GM10847 (cell line): ENCODE data around the gene GSE1.

Experiments
- POLR2A ChIP-seq: IDR thresholded peaks from 2 replicates; pipeline ENCODE4 v1.6.1; 2011; ENCODE audit not compliant: insufficient read length; ENCODE audit errors: extremely low read depth

GSE1 gene

DNA sequence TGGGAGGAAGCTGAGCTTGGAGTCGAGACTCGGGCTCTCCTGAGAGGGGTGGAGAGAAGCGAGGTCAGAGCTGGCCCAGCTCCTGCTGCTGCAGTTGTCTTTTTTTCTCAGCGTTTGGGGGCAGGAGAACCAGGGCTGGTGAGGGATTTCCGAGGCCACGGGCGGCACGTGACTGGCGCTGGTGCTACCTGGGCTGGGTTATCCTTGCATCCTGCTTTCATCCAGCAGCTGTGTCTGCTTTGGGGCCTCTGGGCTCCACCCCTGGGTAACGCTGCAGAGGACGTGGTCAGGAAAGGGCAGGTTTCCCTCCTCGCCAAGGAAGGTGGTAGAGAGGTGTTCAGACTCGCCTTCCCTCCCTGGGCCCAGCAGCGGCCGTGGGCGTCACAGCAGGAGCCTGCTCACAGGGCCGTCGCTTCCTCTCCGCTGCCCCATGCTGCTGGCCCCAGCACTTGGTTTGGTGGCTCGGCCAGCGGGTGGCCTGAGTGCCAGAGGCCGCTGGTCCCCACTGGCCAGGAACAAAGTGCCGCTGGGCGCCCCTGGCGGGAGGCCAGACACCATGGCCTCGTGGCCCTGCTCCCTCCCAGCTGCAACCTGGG lies 22.5 kb downstream of the GSE1 start:
- no peak for TF ChIP-seq POLR2A

DNA sequence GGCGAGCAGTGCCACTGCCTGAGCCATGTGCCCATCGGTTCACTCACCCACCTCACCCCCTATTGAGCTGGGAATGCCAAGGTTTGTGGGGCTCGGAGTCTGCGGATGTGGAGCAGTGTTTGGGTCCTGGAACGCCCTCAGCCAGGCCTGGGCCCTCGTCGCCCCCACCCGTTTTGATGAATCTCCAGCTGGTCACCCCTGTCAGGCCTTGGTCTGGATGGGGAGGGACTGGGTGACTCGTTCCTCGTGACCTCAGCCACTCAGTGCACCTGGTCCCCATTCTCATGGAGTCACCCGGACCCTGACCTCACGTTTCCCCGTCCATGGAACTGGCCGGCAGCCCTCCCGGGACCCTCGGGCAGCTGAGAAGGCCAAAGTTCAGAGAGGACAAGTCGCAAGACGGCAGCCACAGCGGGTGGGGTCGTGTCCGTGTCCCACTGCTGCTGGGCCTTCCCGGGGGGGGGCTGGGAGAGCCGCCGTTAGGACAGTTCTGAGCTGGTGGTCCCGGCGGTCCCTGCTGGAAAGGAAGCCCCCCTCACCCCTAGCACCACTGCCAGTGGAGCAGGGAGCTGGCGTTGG lies 23.2 kb downstream of the GSE1 start:
- TF ChIP-seq POLR2A: no peak

GRCh38 chr16:85637061-85637807 lies 24.1 kb downstream of the GSE1 start:
- no peak for TF ChIP-seq POLR2A

GRCh38 chr16:85637808-85638647 lies 24.9 kb downstream of the GSE1 start:
- no peak for TF ChIP-seq POLR2A

- TF ChIP-seq POLR2A: no peak
These were observed 25.7 kb downstream of the GSE1 start for GRCh38 chr16:85638695-85639409.

- TF ChIP-seq POLR2A: no peak
These were observed 26.6 kb downstream of the GSE1 start for GRCh38 chr16:85639529-85640253.

DNA sequence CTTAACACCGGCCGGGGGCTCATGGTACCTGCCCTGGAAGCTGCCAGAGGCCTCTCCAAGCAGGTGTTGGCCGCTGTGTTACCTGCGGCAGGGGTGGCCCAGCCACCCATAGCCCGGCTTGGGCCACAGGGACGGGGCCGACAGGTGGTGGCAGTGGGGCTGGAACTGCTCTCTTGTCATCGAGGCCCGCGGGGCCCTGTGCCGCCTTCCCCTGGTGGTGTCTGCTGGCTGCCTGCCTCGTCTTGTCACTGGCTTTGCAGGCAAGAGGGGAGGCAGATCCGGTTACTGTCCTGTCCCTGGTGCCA lies 27.1 kb downstream of the GSE1 start:
- no peak for TF ChIP-seq POLR2A

DNA sequence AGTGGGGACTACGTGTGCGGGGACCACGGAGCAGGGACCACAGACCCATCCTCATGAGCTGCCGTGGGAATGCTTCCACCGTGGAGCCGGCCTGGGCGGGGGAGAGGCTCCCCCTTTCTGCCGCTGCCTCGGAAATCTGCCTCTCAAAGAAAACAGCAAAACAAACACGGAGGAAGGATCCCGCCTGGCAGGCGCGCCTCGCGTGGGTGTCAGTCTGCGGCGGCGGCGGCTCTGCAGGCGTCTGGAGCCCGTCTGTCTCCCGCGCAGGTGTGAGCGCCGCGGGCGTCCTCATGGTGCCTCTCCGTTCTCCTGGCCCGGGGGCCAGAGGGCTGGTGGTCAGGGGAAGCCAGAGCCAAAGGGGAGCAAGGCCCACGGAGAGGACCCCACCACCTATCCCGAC lies 27.5 kb downstream of the GSE1 start:
- no peak for TF ChIP-seq POLR2A

GRCh38 chr16:85641305-85641704 lies 28.2 kb downstream of the GSE1 start:
- no peak for TF ChIP-seq POLR2A

GRCh38 chr16:85641776-85642176 lies 28.7 kb downstream of the GSE1 start:
- TF ChIP-seq POLR2A: no peak

DNA sequence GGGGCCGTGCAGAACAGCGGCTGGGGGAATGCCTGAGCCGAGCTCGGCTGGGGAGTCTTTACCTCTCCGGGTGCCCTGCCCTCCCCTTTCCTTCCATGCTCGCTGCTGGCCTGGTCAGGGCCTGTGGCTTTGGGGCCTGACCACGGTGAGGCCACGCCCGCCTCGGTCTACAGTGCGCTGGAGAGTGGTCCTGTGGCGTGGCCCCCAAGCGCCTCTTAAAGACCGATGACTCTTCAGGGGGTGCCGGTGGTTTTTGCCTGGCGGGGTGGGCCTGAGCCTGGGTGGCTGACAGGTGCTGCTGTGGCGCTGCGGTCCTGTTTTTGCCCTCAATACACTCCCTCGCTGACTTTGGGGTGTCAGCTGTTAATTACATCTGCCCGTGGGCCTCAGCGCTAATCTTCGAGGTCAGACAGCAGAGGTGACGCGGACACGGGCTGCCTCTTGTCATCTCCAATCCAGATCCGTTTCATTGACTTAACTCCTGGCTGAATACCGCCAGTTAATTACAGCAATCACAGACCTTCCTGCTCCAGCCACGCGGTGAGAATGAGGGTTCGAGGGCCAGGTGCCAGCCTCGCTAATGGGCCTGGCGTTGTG lies 29.7 kb downstream of the GSE1 start:
- TF ChIP-seq POLR2A: no peak

DNA sequence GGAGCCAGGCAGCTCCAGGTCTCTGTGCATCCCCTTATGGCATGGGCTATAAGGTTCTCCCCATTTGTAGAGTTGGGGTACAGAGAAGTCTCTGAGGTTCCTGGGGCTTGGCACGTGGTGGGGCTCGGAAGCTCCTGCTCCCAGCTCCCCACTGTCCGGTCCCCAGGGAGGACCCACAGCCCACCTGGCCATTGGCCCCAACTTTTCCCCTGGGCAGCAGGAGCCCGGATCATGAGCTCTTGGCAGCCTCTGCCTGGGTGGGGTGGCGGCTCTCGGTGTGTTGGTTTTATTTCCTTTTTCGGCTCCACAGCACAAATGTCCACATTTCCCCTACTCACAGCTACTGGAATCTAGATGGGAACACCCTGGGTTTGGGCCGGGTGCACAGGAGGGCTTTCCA lies 30.5 kb downstream of the GSE1 start:
- TF ChIP-seq POLR2A: no peak

DNA sequence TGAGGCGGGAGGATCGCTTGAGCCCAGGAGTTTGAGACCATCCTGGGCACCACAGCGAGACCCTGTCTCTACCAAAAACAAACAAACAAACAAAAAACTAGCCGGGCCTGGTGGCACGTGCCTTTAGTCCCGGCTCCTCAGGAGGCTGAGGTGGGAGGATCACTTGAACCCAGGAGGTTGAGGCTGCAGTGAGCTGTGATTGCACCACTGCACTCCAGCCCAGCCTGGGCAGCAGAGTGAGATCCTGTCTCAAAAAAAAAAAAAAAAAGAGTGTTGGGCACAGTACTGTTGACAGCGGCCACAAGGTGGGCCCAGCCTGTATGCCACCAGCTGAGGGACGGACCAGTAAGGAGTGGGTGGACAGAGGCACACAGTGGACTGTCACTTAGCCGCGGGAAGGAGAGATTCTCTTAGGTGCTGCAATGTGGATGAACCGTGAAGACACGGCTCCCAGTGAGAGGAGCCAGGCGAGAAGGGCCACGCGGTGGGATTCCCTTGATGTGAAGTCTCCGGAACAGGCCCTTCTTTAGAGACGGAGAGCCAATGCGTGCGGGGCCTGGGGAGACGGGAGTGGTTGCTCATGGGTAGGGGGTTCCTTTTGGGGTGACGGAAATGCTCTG lies 31.1 kb downstream of the GSE1 start:
- no peak for TF ChIP-seq POLR2A
